ENCODE measurements around the gene C19orf47.

Gene C19orf47

GRCh38 chr19:40313229-40313983 is 34.8 kb downstream of the C19orf47 start:
- no peak for DNase-seq

- DNase-seq = no peak
These were observed 35.7 kb downstream of the C19orf47 start for GRCh38 chr19:40312533-40312932.

GRCh38 chr19:40309666-40310065 is 38.5 kb downstream of the C19orf47 start:
- DNase-seq = no peak

- DNase-seq = peak; percentile 78
These were observed 42.8 kb downstream of the C19orf47 start for GRCh38 chr19:40305403-40305802.

GRCh38 chr19:40304306-40304705 is 43.9 kb downstream of the C19orf47 start:
- DNase-seq = no peak

GRCh38 chr19:40303765-40304164 is 44.4 kb downstream of the C19orf47 start:
- no peak for DNase-seq

GRCh38 chr19:40302224-40303011 is 45.8 kb downstream of the C19orf47 start:
- DNase-seq = no peak

- no peak for DNase-seq
These were observed 47.5 kb downstream of the C19orf47 start for GRCh38 chr19:40300668-40301067.

- DNase-seq = no peak
These were observed 50.2 kb downstream of the C19orf47 start for GRCh38 chr19:40298026-40298425.

GRCh38 chr19:40294560-40294959 is 53.6 kb downstream of the C19orf47 start:
- DNase-seq = no peak

GRCh38 chr19:40286971-40287421 is 61.2 kb downstream of the C19orf47 start:
- DNase-seq = no peak

- DNase-seq = no peak
These were observed 61.8 kb downstream of the C19orf47 start for GRCh38 chr19:40286235-40286970.

GRCh38 chr19:40285353-40286234 is 62.6 kb downstream of the C19orf47 start:
- DNase-seq = peak; percentile 100

GRCh38 chr19:40284501-40285352 is 63.5 kb downstream of the C19orf47 start, which contains the start of gene AKT2:
Gene AKT2 (minus strand): TSS chr19:40285345. CDS start chr19:40265267, 20,078 bp downstream.
- peak; percentile 86 for DNase-seq

- no peak for DNase-seq
These were observed 64.0 kb downstream of the C19orf47 start for GRCh38 chr19:40284251-40284500.

GRCh38 chr19:40283414-40284250 is 64.6 kb downstream of the C19orf47 start:
- no peak for DNase-seq

- no peak for DNase-seq
These were observed 65.3 kb downstream of the C19orf47 start for GRCh38 chr19:40282920-40283319.

- DNase-seq = no peak
These were observed 66.0 kb downstream of the C19orf47 start for GRCh38 chr19:40282209-40282580.

- DNase-seq = no peak
These were observed 66.6 kb downstream of the C19orf47 start for GRCh38 chr19:40281381-40282208.
